Measurements from ENCODE around the gene EFNA3. TPM values are rescaled to one million over a fixed set of nuclear protein-coding genes. Genes with fewer than 3 reads are reported as not detected.

Gene EFNA3
- total and polyA plus RNA-seq, 9 of the 15 experiments (the other 6 are each of a cell fraction or from before 2014, with no cell fraction given): 0.59 to 7.9 (median 4.7) TPM

GRCh38 chr1:155127967-155128754 is 49.5 kb downstream of the EFNA3 start:
- Histone ChIP-seq H3K4me1 (replicated peaks in 1 of 2; ENCODE audit: control insufficient read depth in 2 of 2, insufficient read depth in 2 of 2, low read length in 2 of 2) (peaks cover 40 to 57% of the 10 kb centered on the region in 2 experiments), H3K9ac (ENCODE audit: insufficient read depth in 1 of 2, low read depth in 2 of 2, low read length in 2 of 2) (peak overlapping the region; percentile 64 to 92), H3K27ac (ENCODE audit: extremely low read depth, low read depth, low read length) (peak overlapping the region; percentile 34; the same call in 1 of the 3 replicates), H3K9me1 (ENCODE audit: control insufficient read depth, insufficient read depth, low read length) (no peaks in the 10 kb centered on the region), H3K4me2 (ENCODE audit: insufficient read depth, low read length) (peak overlapping the region; percentile 80), H3K9me3 (replicated peaks; ENCODE audit: control insufficient read depth, insufficient read depth, low read depth, low read length) (no peaks in the 10 kb centered on the region), H3K79me2 (ENCODE audit: control insufficient read depth, insufficient read depth, low read length) (peaks cover 2% of the 10 kb centered on the region; the same call in 1 of the 3 replicates), H4K20me1 (replicated peaks; ENCODE audit: control insufficient read depth, insufficient read depth, low read length) (no peaks in the 10 kb centered on the region), H3K4me3 (peak overlapping the region; percentile 40), H3K36me3 (ENCODE audit: control insufficient read depth, insufficient read depth, low read length) (peaks cover 7% of the 10 kb centered on the region; the same call in 1 of the 3 replicates), H2AFZ (ENCODE audit: low read depth, low read length) (peak overlapping the region; percentile 84), H3K27me3 (ENCODE audit: control insufficient read depth in 2 of 2, insufficient read depth in 2 of 2, low read length in 2 of 2) (no peaks in the 10 kb centered on the region)
- intact Hi-C loops (cut with micrococcal nuclease) (no loop called here), in situ Hi-C loops (cut with MboI) (no loop called here)
- ATAC-seq (no peak; the same call in 2 of the 3 replicates), DNase-seq (ENCODE audit: extremely low read depth in 1 of 4, low spot score in 3 of 4) (no peak), FAIRE-seq (no peak)
- BruUV-seq (replicated peaks): no TSS peak
- ChIA-PET CTCF (ENCODE audit: low intra/inter-chr PET ratio) (no interaction called here), POLR2A (interaction anchor here (1.5 kb wide), 1 partner anchor 9 kb away, joined by 5 read pairs; no protein-coding TSS in a partner anchor)
- WGBS (ENCODE audit: insufficient coverage, low coverage, missing lambda C conversion rate): 8% methylated on average over 17 of the region's 17 CpGs
- TF ChIP-seq FOXA3 (CRISPR knock-in tag; conservative IDR thresholded peaks at IDR 0.05 in 1 of 2, IDR thresholded peaks at IDR 0.05 in 1 of 2): no peak
- no peak for TF ChIP-seq HBP1 (CRISPR knock-in tag; IDR thresholded peaks at IDR 0.05)
- no peak for TF ChIP-seq XRCC3 (IDR thresholded peaks at IDR 0.05)
- no peak for TF ChIP-seq FIP1L1 (IDR thresholded peaks at IDR 0.05; ENCODE audit: low read depth, low read length, poor library complexity, severe bottlenecking)
- TF ChIP-seq, protein P1, sequence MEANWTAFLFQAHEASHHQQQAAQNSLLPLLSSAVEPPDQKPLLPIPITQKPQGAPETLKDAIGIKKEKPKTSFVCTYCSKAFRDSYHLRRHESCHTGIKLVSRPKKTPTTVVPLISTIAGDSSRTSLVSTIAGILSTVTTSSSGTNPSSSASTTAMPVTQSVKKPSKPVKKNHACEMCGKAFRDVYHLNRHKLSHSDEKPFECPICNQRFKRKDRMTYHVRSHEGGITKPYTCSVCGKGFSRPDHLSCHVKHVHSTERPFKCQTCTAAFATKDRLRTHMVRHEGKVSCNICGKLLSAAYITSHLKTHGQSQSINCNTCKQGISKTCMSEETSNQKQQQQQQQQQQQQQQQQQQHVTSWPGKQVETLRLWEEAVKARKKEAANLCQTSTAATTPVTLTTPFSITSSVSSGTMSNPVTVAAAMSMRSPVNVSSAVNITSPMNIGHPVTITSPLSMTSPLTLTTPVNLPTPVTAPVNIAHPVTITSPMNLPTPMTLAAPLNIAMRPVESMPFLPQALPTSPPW (CRISPR knock-in tag; IDR thresholded peaks at IDR 0.05): 0 out of 2 replicates have a peak, but pooled peaks have one; percentile 16
- TF ChIP-seq ZNF740 (CRISPR knock-in tag; IDR thresholded peaks at IDR 0.05): peak; percentile 85
- no peak for TF ChIP-seq ZNF740 (tag; IDR thresholded peaks at IDR 0.05)
- 0 out of 2 replicates have a peak, but pooled peaks have one; percentile 33 for TF ChIP-seq POLR2A (conservative IDR thresholded peaks at IDR 0.05)
- peak; percentile 75; the same call in 1 of the 2 replicates for TF ChIP-seq PHF8 (IDR thresholded peaks at IDR 0.05; ENCODE audit: borderline replicate concordance, low read length)
- no peak for TF ChIP-seq MYC (IDR thresholded peaks at IDR 0.05; ENCODE audit: low read depth, low read length)
- 0 out of 2 replicates have a peak, but pooled peaks have one; percentile 30 for TF ChIP-seq MYC (CRISPR knock-in tag; IDR thresholded peaks at IDR 0.05; ENCODE audit: borderline replicate concordance, low read depth)
- 0 out of 2 replicates have a peak, but pooled peaks have one; percentile 48 for TF ChIP-seq ZNF282 (CRISPR knock-in tag; IDR thresholded peaks at IDR 0.05)
